ENCODE data around the gene DENND5A.

DNA sequence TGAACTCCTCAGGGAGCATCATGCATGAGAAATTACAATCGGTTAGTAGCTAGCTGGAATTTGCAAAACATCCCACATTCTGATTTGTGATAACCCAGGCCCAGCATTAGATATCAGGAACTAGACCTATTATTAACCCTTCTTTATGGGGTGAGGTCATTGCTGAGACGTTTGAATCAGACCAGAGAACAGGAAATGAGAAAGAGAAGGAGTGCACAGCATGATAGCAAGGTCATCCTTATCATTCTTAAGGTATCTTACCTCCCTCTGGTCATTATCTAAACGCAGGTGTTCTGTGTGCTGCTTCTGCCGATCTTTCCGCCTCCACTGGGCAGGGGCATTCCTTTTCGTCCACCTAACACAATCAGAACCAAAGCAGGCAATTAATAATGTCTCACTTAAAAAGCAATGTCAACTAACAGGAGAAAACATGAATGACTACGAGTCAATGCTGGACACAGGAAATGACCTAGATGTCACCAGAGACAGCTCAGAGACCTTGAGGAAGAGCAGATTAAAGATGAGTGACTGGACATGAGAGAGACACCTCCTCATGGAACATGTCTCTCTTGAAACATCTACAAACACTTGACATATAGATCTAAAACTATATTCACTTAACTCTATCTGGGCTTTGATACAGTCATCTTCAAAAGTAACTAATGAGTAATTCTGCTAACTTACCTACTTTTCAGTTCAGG is 95.4 kb downstream of the DENND5A start:
- TF ChIP-seq SMC3 (IDR thresholded peaks at IDR 0.05; ENCODE audit: borderline replicate concordance, low read length) (no peak), SMAD5 (IDR thresholded peaks at IDR 0.05; ENCODE audit: low read depth) (no peak)
- TF ChIP-seq, protein P1, sequence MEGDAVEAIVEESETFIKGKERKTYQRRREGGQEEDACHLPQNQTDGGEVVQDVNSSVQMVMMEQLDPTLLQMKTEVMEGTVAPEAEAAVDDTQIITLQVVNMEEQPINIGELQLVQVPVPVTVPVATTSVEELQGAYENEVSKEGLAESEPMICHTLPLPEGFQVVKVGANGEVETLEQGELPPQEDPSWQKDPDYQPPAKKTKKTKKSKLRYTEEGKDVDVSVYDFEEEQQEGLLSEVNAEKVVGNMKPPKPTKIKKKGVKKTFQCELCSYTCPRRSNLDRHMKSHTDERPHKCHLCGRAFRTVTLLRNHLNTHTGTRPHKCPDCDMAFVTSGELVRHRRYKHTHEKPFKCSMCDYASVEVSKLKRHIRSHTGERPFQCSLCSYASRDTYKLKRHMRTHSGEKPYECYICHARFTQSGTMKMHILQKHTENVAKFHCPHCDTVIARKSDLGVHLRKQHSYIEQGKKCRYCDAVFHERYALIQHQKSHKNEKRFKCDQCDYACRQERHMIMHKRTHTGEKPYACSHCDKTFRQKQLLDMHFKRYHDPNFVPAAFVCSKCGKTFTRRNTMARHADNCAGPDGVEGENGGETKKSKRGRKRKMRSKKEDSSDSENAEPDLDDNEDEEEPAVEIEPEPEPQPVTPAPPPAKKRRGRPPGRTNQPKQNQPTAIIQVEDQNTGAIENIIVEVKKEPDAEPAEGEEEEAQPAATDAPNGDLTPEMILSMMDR (IDR thresholded peaks at IDR 0.05 in 2 of 3, conservative IDR thresholded peaks at IDR 0.05 in 1 of 3; ENCODE audit: control insufficient read depth in 2 of 3, extremely low read depth in 1 of 3, insufficient read depth in 1 of 3, low read depth in 3 of 3, low read length in 3 of 3), result no peak
